ENCODE measurements around the gene C11orf52. TPM values are rescaled to one million over a fixed set of nuclear protein-coding genes. Genes with fewer than 3 reads are reported as not detected.

Gene C11orf52
- total RNA-seq, 1 experiment from 2014 or later, result 14.4 TPM

- CTCF ChIA-PET, result interaction anchor here (0.7 to 5.5 kb wide), 5 partner anchors 8 to 89 kb away, joined by 3 to 66 read pairs (median 5); no protein-coding TSS in a partner anchor
- intact Hi-C loops (cut with micrococcal nuclease; ENCODE audit: unreplicated experiment), result no loop called here
- Mint-ChIP-seq H3K27me3 (ENCODE audit: insufficient read depth, unreplicated experiment) (no peaks in the 10 kb centered on the region), H3K4me1 (ENCODE audit: low read depth, unreplicated experiment) (peaks cover 15% of the 10 kb centered on the region), H3K4me3 (ENCODE audit: unreplicated experiment) (no peak overlapping the region), H3K27ac (ENCODE audit: unreplicated experiment) (no peak overlapping the region), H3K36me3 (ENCODE audit: insufficient read depth, unreplicated experiment) (peaks cover 5% of the 10 kb centered on the region), H3K9me3 (ENCODE audit: unreplicated experiment) (no peaks in the 10 kb centered on the region)
- POLR2A ChIA-PET, result interaction anchor here (0.6 to 1.0 kb wide), 2 partner anchors 15 to 75 kb away, joined by 3 to 5 read pairs; partner anchors contain the start of gene C11orf52
- H3K4me1 ChIP-seq, result peaks cover 17% of the 10 kb centered on the region
- no peak for DNase-seq
- BruUV-seq (replicated peaks), result no TSS peak
- TF ChIP-seq CTCF (IDR thresholded peaks at IDR 0.05; ENCODE audit: insufficient read depth in 1 of 2, low read depth in 1 of 2, low read length in 1 of 2, severe bottlenecking in 1 of 2, unreplicated experiment in 1 of 2), result no peak
- H3K4me3 ChIP-seq (ENCODE audit: low read depth, low read length), result no peak overlapping the region
- no peaks in the 10 kb centered on the region for H3K36me3 ChIP-seq (ENCODE audit: control insufficient read depth, insufficient read depth, low read length)
- H3K27me3 ChIP-seq (replicated peaks; ENCODE audit: control insufficient read depth, insufficient read depth, low read length), result no peaks in the 10 kb centered on the region
- no peaks in the 10 kb centered on the region for H3K9me3 ChIP-seq
Observed at GRCh38 chr11:111934306-111934705, 15.6 kb downstream of the C11orf52 start.

GRCh38 chr11:111935317-111936039 is 16.8 kb downstream of the C11orf52 start:
- DNase-seq, result peak in 1 of 2 experiments; percentile 38
- H3K27me3 Mint-ChIP-seq (ENCODE audit: insufficient read depth, unreplicated experiment), result no peaks in the 10 kb centered on the region
- H3K4me3 Mint-ChIP-seq (ENCODE audit: unreplicated experiment), result peak overlapping the region; percentile 16

More at GRCh38 chr11:111935317-111936039, 16.8 kb downstream of the C11orf52 start:
- H3K4me3 ChIP-seq (ENCODE audit: low read depth, low read length), result no peak overlapping the region
- no TSS peak for BruUV-seq (replicated peaks)
- ChIA-PET POLR2A (no interaction called here), CTCF (interaction anchor here (1.0 to 5.5 kb wide), 3 partner anchors 9 to 88 kb away, joined by 3 to 66 read pairs (median 5); no protein-coding TSS in a partner anchor)
- Mint-ChIP-seq H3K4me1 (ENCODE audit: low read depth, unreplicated experiment) (peaks cover 15% of the 10 kb centered on the region), H3K9me3 (ENCODE audit: unreplicated experiment) (no peaks in the 10 kb centered on the region), H3K36me3 (ENCODE audit: insufficient read depth, unreplicated experiment) (peaks cover 5% of the 10 kb centered on the region), H3K27ac (ENCODE audit: unreplicated experiment) (no peak overlapping the region)
- intact Hi-C loops (cut with micrococcal nuclease; ENCODE audit: unreplicated experiment), result loop anchor here (1.0 to 2.0 kb wide), 3 partner anchors 9 to 89 kb away; partner anchors contain the start of gene DLAT
- no peak for TF ChIP-seq CTCF (IDR thresholded peaks at IDR 0.05; ENCODE audit: insufficient read depth in 1 of 2, low read depth in 1 of 2, low read length in 1 of 2, severe bottlenecking in 1 of 2, unreplicated experiment in 1 of 2)
- H3K4me1 ChIP-seq, result peaks cover 17% of the 10 kb centered on the region
- H3K27me3 ChIP-seq (replicated peaks; ENCODE audit: control insufficient read depth, insufficient read depth, low read length), result no peaks in the 10 kb centered on the region
- H3K9me3 ChIP-seq, result no peaks in the 10 kb centered on the region
- no peaks in the 10 kb centered on the region for H3K36me3 ChIP-seq (ENCODE audit: control insufficient read depth, insufficient read depth, low read length)

Measured in Caco-2 (cell line).